ENCODE measurements around the gene EPC2.

DNA sequence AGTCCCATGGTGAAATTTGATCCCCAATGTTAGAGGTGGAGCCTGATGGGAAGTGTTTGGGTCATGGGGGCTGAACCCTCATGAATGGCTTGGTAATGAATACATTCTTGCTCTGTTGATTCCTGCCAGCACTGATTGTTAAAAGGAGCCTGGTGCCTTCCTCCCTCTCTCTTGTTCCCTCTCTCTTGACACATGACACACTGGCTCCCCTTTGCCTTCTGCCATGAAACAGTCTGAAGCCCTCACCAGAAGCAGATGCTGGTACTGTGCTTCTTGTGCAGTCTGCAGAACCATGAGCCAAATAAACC lies 30.6 kb upstream of the EPC2 start:
- TF ChIP-seq POLR2A (IDR thresholded peaks at IDR 0.05; ENCODE audit: control extremely low read depth in 1 of 2, low read depth in 2 of 2, low read length in 2 of 2) = no peak
- TF ChIP-seq CTCF (IDR thresholded peaks at IDR 0.05; ENCODE audit: control extremely low read depth in 1 of 3, insufficient read depth in 1 of 3, low read depth in 1 of 3, low read length in 3 of 3) = no peak

Data from H1 (cell line).